ENCODE data around the gene TRMT61A.

The TRMT61A gene

GRCh38 chr14:103535081-103535890, 6.3 kb downstream of the TRMT61A start:
- no peak for DNase-seq (ENCODE audit: low read depth)

GRCh38 chr14:103535891-103536565, 7.0 kb downstream of the TRMT61A start:
- no peak for DNase-seq (ENCODE audit: low read depth)

GRCh38 chr14:103536693-103537092, 7.7 kb downstream of the TRMT61A start:
- no peak for DNase-seq (ENCODE audit: low read depth)

- DNase-seq (ENCODE audit: low read depth) = no peak
Observed at GRCh38 chr14:103537175-103537990, 8.4 kb downstream of the TRMT61A start.

- DNase-seq (ENCODE audit: low read depth) = no peak
Observed at GRCh38 chr14:103538291-103539055, 9.5 kb downstream of the TRMT61A start.

GRCh38 chr14:103539056-103539825, 10.2 kb downstream of the TRMT61A start:
- DNase-seq (ENCODE audit: low read depth) = no peak

- no peak for DNase-seq (ENCODE audit: low read depth)
Observed at GRCh38 chr14:103540821-103541708, 12.1 kb downstream of the TRMT61A start.

GRCh38 chr14:103541709-103542604, 13.0 kb downstream of the TRMT61A start:
- no peak for DNase-seq (ENCODE audit: low read depth)

- DNase-seq (ENCODE audit: low read depth) = no peak
Observed at GRCh38 chr14:103542605-103543088, 13.7 kb downstream of the TRMT61A start.

GRCh38 chr14:103543140-103543539, 14.1 kb downstream of the TRMT61A start:
- no peak for DNase-seq (ENCODE audit: low read depth)

GRCh38 chr14:103543721-103544387, 14.9 kb downstream of the TRMT61A start:
- no peak for DNase-seq (ENCODE audit: low read depth)

GRCh38 chr14:103544388-103545218, 15.6 kb downstream of the TRMT61A start:
- no peak for DNase-seq (ENCODE audit: low read depth)

- no peak for DNase-seq (ENCODE audit: low read depth)
Observed at GRCh38 chr14:103545219-103545914, 16.4 kb downstream of the TRMT61A start.

- no peak for DNase-seq (ENCODE audit: low read depth)
Observed at GRCh38 chr14:103545915-103546651, 17.1 kb downstream of the TRMT61A start.

- peak; percentile 72 for DNase-seq (ENCODE audit: low read depth)
Observed at GRCh38 chr14:103546652-103547454, 17.9 kb downstream of the TRMT61A start.

Measured in activated gamma-delta T cell treated with anti-CD3 and anti-CD28 coated beads, Interleukin-2, amount 50 U/mL, for 16 hours (primary cell).